Mesenchymal stem cell (in vitro differentiated cells and primary cell): ENCODE data around the gene SCN7A.
A peak's percentile ranks its signal among the peaks of the same experiment; 100 is the strongest.

Source experiments
- DNase-seq: peaks from one replicate; pipeline ENCODE4 v3.0.0-alpha.2; 2013
- H2AFZ ChIP-seq: one replicate; pipeline ENCODE4 v1.6.1; 2013; ENCODE audit warnings: low read depth, mild to moderate bottlenecking, control low read depth, inconsistent platforms, low read length, moderate library complexity
- H2AK5ac ChIP-seq: 2 replicates; pipeline ENCODE4 v1.6.1; 2013; ENCODE audit warnings: low read length, moderate library complexity, mild to moderate bottlenecking, inconsistent platforms; ENCODE audit not compliant: severe bottlenecking
- H2BK120ac ChIP-seq: one replicate; pipeline ENCODE4 v1.6.1; 2013; ENCODE audit warnings: low read depth, mild to moderate bottlenecking, inconsistent platforms, low read length, moderate library complexity
- H2BK12ac ChIP-seq, 2 experiments: one replicate each; pipeline ENCODE4 v1.6.1; 2013; ENCODE audit warnings: inconsistent platforms in 2 of 2, low read length in 2 of 2, mild to moderate bottlenecking in 2 of 2, moderate library complexity in 2 of 2, control low read depth in 1 of 2
- H2BK15ac ChIP-seq: one replicate; pipeline ENCODE4 v1.6.1; 2013; ENCODE audit warnings: mild to moderate bottlenecking, low read depth, inconsistent platforms; ENCODE audit not compliant: poor library complexity, severe bottlenecking
- H2BK5ac ChIP-seq: 2 replicates; pipeline ENCODE4 v1.6.1; 2013; ENCODE audit warnings: low read depth, mild to moderate bottlenecking, low read length, control low read depth, inconsistent platforms; ENCODE audit not compliant: poor library complexity, severe bottlenecking
- H3K14ac ChIP-seq, 2 experiments: one replicate each; pipeline ENCODE4 v1.6.1; 2013; ENCODE audit warnings: inconsistent platforms in 2 of 2, low read length in 2 of 2, control low read depth in 1 of 2, mild to moderate bottlenecking in 1 of 2, moderate library complexity in 1 of 2
- H3K18ac ChIP-seq, 2 experiments: one replicate each; pipeline ENCODE4 v1.6.1; 2013; ENCODE audit warnings: inconsistent platforms in 2 of 2, low read length in 2 of 2, control low read depth in 1 of 2, low read depth in 1 of 2, mild to moderate bottlenecking in 1 of 2
- H3K23ac ChIP-seq, 2 experiments: one replicate each; pipeline ENCODE4 v1.6.1; 2013; ENCODE audit warnings: inconsistent platforms in 2 of 2, low read length in 2 of 2, mild to moderate bottlenecking in 2 of 2, moderate library complexity in 2 of 2, control low read depth in 1 of 2
- H3K27ac ChIP-seq: 2 replicates; pipeline ENCODE4 v1.5.1; 2013; ENCODE audit warnings: mild to moderate bottlenecking, moderate library complexity, low read length, control low read depth, inconsistent platforms; ENCODE audit not compliant: poor library complexity, severe bottlenecking
- H3K27me3 ChIP-seq, 2 experiments: 2 replicates each; pipeline versions ENCODE4 v1.6.1 to v1.7.0; 2013; ENCODE audit warnings: low read length in 2 of 2, mild to moderate bottlenecking in 2 of 2, moderate library complexity in 2 of 2, control low read depth in 1 of 2, inconsistent platforms in 1 of 2; ENCODE audit not compliant: control insufficient read depth in 1 of 2, insufficient read depth in 1 of 2
- H3K36me3 ChIP-seq, 2 experiments: 2 replicates each; pipeline versions ENCODE4 v1.6.1 to v1.7.0; 2013; ENCODE audit warnings: low read length in 2 of 2, control low read depth in 1 of 2, inconsistent platforms in 1 of 2, low read depth in 1 of 2, mild to moderate bottlenecking in 1 of 2; ENCODE audit not compliant: insufficient read depth in 2 of 2, control insufficient read depth in 1 of 2
- H3K4ac ChIP-seq, 2 experiments: one replicate each; pipeline ENCODE4 v1.6.1; 2013; ENCODE audit warnings: inconsistent platforms in 2 of 2, low read length in 2 of 2, mild to moderate bottlenecking in 2 of 2, moderate library complexity in 2 of 2, control low read depth in 1 of 2, low read depth in 1 of 2
- H3K4me1 ChIP-seq: 2 replicates; pipeline ENCODE4 v1.6.1; 2013; ENCODE audit warnings: low read depth, low read length, control low read depth; ENCODE audit not compliant: control insufficient read depth, insufficient read depth
- H3K4me2 ChIP-seq: 2 replicates; pipeline ENCODE4 v1.6.1; 2013; ENCODE audit warnings: low read length, mild to moderate bottlenecking, inconsistent platforms; ENCODE audit not compliant: poor library complexity, severe bottlenecking
- H3K4me3 ChIP-seq, 2 experiments: 2 replicates each; pipeline versions ENCODE4 v1.5.1 to v1.7.0; 2013; ENCODE audit warnings: low read length in 2 of 2, mild to moderate bottlenecking in 2 of 2, control low read depth in 1 of 2, low read depth in 1 of 2; ENCODE audit not compliant: insufficient read depth in 1 of 2
- H3K79me1 ChIP-seq: replicated peaks from 2 replicates; pipeline ENCODE4 v1.6.1; 2013; ENCODE audit warnings: mild to moderate bottlenecking, control low read depth, low read length, inconsistent platforms; ENCODE audit not compliant: poor library complexity, severe bottlenecking
- H3K9ac ChIP-seq: 2 replicates; pipeline ENCODE4 v1.7.0; 2013; ENCODE audit warnings: mild to moderate bottlenecking, low read length, moderate library complexity
- H3K9me3 ChIP-seq: 2 replicates; pipeline ENCODE4 v1.7.0; 2013; ENCODE audit warnings: mild to moderate bottlenecking, low read length; ENCODE audit not compliant: control insufficient read depth
- H4K8ac ChIP-seq: one replicate; pipeline ENCODE4 v1.6.1; 2013; ENCODE audit warnings: inconsistent platforms, mild to moderate bottlenecking, low read length, moderate library complexity
- H4K91ac ChIP-seq: one replicate; pipeline ENCODE4 v1.6.1; 2013; ENCODE audit warnings: mild to moderate bottlenecking, low read length, inconsistent platforms
- WGBS: methylation state at CpG from one replicate; pipeline ENCODE4 v1.1.7; 2013; ENCODE audit warnings: mixed read lengths; 5-methylcytosine and 5-hydroxymethylcytosine counted together

Gene SCN7A

GRCh38 chr2:166406374-166406773 lies 87.7 kb downstream of the SCN7A start:
- no peak overlapping the region for H4K91ac ChIP-seq
- no peak overlapping the region for H2AFZ ChIP-seq
- H4K8ac ChIP-seq: no peak overlapping the region
- no peaks in the 10 kb centered on the region for H3K27me3 ChIP-seq
- H3K27ac ChIP-seq: no peak overlapping the region
- no peak overlapping the region for H3K9ac ChIP-seq
- no peak overlapping the region for H2BK5ac ChIP-seq
- H3K4ac ChIP-seq: no peak overlapping the region
- H3K18ac ChIP-seq: no peak overlapping the region
- no peaks in the 10 kb centered on the region for H3K9me3 ChIP-seq
- DNase-seq: no peak
- no peaks in the 10 kb centered on the region for H3K4me1 ChIP-seq
- no peak overlapping the region for H2AK5ac ChIP-seq
- H2BK120ac ChIP-seq: no peak overlapping the region
- 96% methylated on average over 3 of the region's 3 CpGs for WGBS
- H3K36me3 ChIP-seq: no peaks in the 10 kb centered on the region
- H3K4me3 ChIP-seq: no peak overlapping the region
- H3K79me1 ChIP-seq: no peaks in the 10 kb centered on the region
- H3K4me2 ChIP-seq: no peak overlapping the region
- no peak overlapping the region for H2BK12ac ChIP-seq
- H2BK15ac ChIP-seq: no peak overlapping the region
- H3K23ac ChIP-seq: no peak overlapping the region
- H3K14ac ChIP-seq: no peak overlapping the region

GRCh38 chr2:166405569-166405926 lies 88.5 kb downstream of the SCN7A start:
- no peak overlapping the region for H2AFZ ChIP-seq
- H3K9me3 ChIP-seq: no peaks in the 10 kb centered on the region
- H2BK12ac ChIP-seq: no peak overlapping the region
- no peak overlapping the region for H2BK5ac ChIP-seq
- no peak overlapping the region for H4K8ac ChIP-seq
- no peaks in the 10 kb centered on the region for H3K4me1 ChIP-seq
- H4K91ac ChIP-seq: no peak overlapping the region
- no peak overlapping the region for H3K4me3 ChIP-seq
- no peak overlapping the region for H3K4me2 ChIP-seq
- no peak overlapping the region for H2BK120ac ChIP-seq
- H2BK15ac ChIP-seq: no peak overlapping the region
- H3K36me3 ChIP-seq: no peaks in the 10 kb centered on the region
- H3K27me3 ChIP-seq: no peaks in the 10 kb centered on the region
- no peak for DNase-seq
- no peak overlapping the region for H3K4ac ChIP-seq
- no peaks in the 10 kb centered on the region for H3K79me1 ChIP-seq
- 98% methylated on average over 6 of the region's 6 CpGs for WGBS
- H3K23ac ChIP-seq: no peak overlapping the region
- no peak overlapping the region for H3K18ac ChIP-seq
- no peak overlapping the region for H2AK5ac ChIP-seq
- H3K14ac ChIP-seq: no peak overlapping the region
- H3K27ac ChIP-seq: no peak overlapping the region
- no peak overlapping the region for H3K9ac ChIP-seq

GRCh38 chr2:166404831-166405568 lies 89.0 kb downstream of the SCN7A start:
- H3K27ac ChIP-seq: no peak overlapping the region
- no peak overlapping the region for H3K4ac ChIP-seq
- H3K23ac ChIP-seq: no peak overlapping the region
- H4K91ac ChIP-seq: no peak overlapping the region
- no peaks in the 10 kb centered on the region for H3K27me3 ChIP-seq
- H3K9me3 ChIP-seq: no peaks in the 10 kb centered on the region
- DNase-seq: peak; percentile 4
- H2BK120ac ChIP-seq: no peak overlapping the region
- no peaks in the 10 kb centered on the region for H3K36me3 ChIP-seq
- H3K14ac ChIP-seq: no peak overlapping the region
- 59% methylated on average over 1 of the region's 2 CpGs for WGBS
- no peak overlapping the region for H3K18ac ChIP-seq
- H2BK5ac ChIP-seq: no peak overlapping the region
- no peak overlapping the region for H3K4me3 ChIP-seq
- H3K79me1 ChIP-seq: no peaks in the 10 kb centered on the region
- H3K4me2 ChIP-seq: no peak overlapping the region
- H2AFZ ChIP-seq: no peak overlapping the region
- H2BK12ac ChIP-seq: no peak overlapping the region
- H3K9ac ChIP-seq: no peak overlapping the region
- H2AK5ac ChIP-seq: no peak overlapping the region
- no peaks in the 10 kb centered on the region for H3K4me1 ChIP-seq
- H2BK15ac ChIP-seq: no peak overlapping the region
- H4K8ac ChIP-seq: no peak overlapping the region

GRCh38 chr2:166394245-166394644 lies 99.8 kb downstream of the SCN7A start:
- no peaks in the 10 kb centered on the region for H3K36me3 ChIP-seq
- no peak overlapping the region for H3K14ac ChIP-seq
- no peak overlapping the region for H3K9ac ChIP-seq
- H3K4me2 ChIP-seq: no peak overlapping the region
- H2AFZ ChIP-seq: no peak overlapping the region
- no peaks in the 10 kb centered on the region for H3K27me3 ChIP-seq
- H2BK15ac ChIP-seq: no peak overlapping the region
- H2BK5ac ChIP-seq: no peak overlapping the region
- no peaks in the 10 kb centered on the region for H3K9me3 ChIP-seq
- H2BK120ac ChIP-seq: no peak overlapping the region
- H3K4ac ChIP-seq: no peak overlapping the region
- H2BK12ac ChIP-seq: no peak overlapping the region
- H4K91ac ChIP-seq: no peak overlapping the region
- 90% methylated on average over 1 of the region's 1 CpG for WGBS
- no peak overlapping the region for H3K4me3 ChIP-seq
- no peak for DNase-seq
- H3K79me1 ChIP-seq: no peaks in the 10 kb centered on the region
- no peak overlapping the region for H3K27ac ChIP-seq
- no peak overlapping the region for H3K23ac ChIP-seq
- no peaks in the 10 kb centered on the region for H3K4me1 ChIP-seq
- no peak overlapping the region for H3K18ac ChIP-seq
- H4K8ac ChIP-seq: no peak overlapping the region
- H2AK5ac ChIP-seq: no peak overlapping the region
